ENCODE measurements around the gene CEP164. TPM values are rescaled to one million over a fixed set of nuclear protein-coding genes. Genes with fewer than 3 reads are reported as not detected.

The CEP164 gene
- total and polyA plus RNA-seq, 2 experiments from 2014 or later, result 13.9 to 23.8 TPM

DNA sequence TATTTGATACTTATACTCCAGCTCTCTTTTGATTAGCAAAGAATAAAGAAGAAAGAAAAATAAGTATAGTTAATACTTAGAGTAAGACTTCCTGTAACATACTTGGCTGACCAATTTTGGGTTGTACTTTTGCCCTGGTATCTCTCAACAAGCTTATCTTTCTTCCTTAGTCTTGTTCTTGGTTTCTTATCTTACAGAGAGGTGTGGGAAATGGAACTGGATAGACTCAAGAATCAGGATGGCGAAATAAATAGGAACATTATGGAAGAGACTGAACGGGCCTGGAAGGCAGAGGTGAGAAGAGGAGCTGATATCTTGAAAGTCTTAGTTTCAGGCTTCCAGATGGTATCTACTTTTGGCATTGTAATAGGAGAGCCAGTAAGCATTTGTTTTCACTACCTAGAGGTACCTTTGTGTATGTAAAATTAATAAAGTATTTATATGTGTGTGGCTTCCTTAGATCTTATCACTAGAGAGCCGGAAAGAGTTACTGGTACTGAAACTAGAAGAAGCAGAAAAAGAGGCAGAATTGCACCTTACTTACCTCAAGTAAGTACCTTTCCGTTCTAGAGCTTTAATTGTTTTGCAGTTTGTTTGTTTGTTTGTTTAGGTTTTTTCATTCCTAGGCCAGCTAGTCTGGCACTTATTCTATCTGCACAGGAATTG lies 47.8 kb upstream of the CEP164 start:
- H3K27me3 Mint-ChIP-seq (ENCODE audit: insufficient read depth, low read depth, poor library complexity), result no peaks in the 10 kb centered on the region
- Histone ChIP-seq H3K4me1 (ENCODE audit: insufficient read depth) (no peaks in the 10 kb centered on the region), H3K79me2 (replicated peaks; ENCODE audit: insufficient read depth) (no peaks in the 10 kb centered on the region), H3K4me2 (no peak overlapping the region), H4K20me1 (replicated peaks; ENCODE audit: insufficient read depth) (0 out of 2 replicates have a peak, but pooled peaks cover 4% of the 10 kb centered on the region), H3F3A (replicated peaks; ENCODE audit: low read depth) (no peaks in the 10 kb centered on the region), H3K4me3 (no peak overlapping the region), H3K27me3 (ENCODE audit: insufficient read depth) (no peaks in the 10 kb centered on the region), H3K9me2 (ENCODE audit: insufficient read depth) (no peaks in the 10 kb centered on the region), H2AFZ (no peak overlapping the region), H3K27ac (ENCODE audit: low read depth) (no peak overlapping the region), H3K36me3 (ENCODE audit: insufficient read depth) (peaks cover 12% of the 10 kb centered on the region; the same call in 1 of the 2 replicates)
- no peak overlapping the region for H3K4me3 Mint-ChIP-seq
- no peak overlapping the region for H3K27ac Mint-ChIP-seq
- no peaks in the 10 kb centered on the region for H3K9me3 Mint-ChIP-seq
- peaks cover 32% of the 10 kb centered on the region for H3K36me3 Mint-ChIP-seq (ENCODE audit: low read depth)
- TF ChIP-seq STAT1 (IDR thresholded peaks at IDR 0.05; ENCODE audit: unreplicated experiment) (no peak), CREB1 (CRISPR knock-in tag; IDR thresholded peaks at IDR 0.05; ENCODE audit: low read depth) (no peak), NANOG (IDR thresholded peaks at IDR 0.05; ENCODE audit: borderline replicate concordance) (no peak), JUNB (IDR thresholded peaks at IDR 0.05; ENCODE audit: unreplicated experiment) (no peak), POLR2AphosphoS5 (IDR thresholded peaks at IDR 0.05; ENCODE audit: low read depth) (no peak), EZH2phosphoT487 (IDR thresholded peaks at IDR 0.05; ENCODE audit: unreplicated experiment) (no peak), ZNF114 (CRISPR knock-in tag; IDR thresholded peaks at IDR 0.05) (no peak), ZNF462 (CRISPR knock-in tag; IDR thresholded peaks at IDR 0.05) (no peak), REST (IDR thresholded peaks at IDR 0.05; ENCODE audit: unreplicated experiment) (no peak), EZH2 (IDR thresholded peaks at IDR 0.05; ENCODE audit: low read depth, unreplicated experiment) (no peak), ZNF331 (CRISPR knock-in tag; IDR thresholded peaks at IDR 0.05; ENCODE audit: low read depth) (no peak)
- TF ChIP-seq, protein P1, sequence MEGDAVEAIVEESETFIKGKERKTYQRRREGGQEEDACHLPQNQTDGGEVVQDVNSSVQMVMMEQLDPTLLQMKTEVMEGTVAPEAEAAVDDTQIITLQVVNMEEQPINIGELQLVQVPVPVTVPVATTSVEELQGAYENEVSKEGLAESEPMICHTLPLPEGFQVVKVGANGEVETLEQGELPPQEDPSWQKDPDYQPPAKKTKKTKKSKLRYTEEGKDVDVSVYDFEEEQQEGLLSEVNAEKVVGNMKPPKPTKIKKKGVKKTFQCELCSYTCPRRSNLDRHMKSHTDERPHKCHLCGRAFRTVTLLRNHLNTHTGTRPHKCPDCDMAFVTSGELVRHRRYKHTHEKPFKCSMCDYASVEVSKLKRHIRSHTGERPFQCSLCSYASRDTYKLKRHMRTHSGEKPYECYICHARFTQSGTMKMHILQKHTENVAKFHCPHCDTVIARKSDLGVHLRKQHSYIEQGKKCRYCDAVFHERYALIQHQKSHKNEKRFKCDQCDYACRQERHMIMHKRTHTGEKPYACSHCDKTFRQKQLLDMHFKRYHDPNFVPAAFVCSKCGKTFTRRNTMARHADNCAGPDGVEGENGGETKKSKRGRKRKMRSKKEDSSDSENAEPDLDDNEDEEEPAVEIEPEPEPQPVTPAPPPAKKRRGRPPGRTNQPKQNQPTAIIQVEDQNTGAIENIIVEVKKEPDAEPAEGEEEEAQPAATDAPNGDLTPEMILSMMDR (conservative IDR thresholded peaks at IDR 0.05; ENCODE audit: low read depth in 2 of 2), result no peak
- TF ChIP-seq, protein P2, sequence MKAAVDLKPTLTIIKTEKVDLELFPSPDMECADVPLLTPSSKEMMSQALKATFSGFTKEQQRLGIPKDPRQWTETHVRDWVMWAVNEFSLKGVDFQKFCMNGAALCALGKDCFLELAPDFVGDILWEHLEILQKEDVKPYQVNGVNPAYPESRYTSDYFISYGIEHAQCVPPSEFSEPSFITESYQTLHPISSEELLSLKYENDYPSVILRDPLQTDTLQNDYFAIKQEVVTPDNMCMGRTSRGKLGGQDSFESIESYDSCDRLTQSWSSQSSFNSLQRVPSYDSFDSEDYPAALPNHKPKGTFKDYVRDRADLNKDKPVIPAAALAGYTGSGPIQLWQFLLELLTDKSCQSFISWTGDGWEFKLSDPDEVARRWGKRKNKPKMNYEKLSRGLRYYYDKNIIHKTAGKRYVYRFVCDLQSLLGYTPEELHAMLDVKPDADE (IDR thresholded peaks at IDR 0.05), result no peak
- ATAC-seq (no peak), DNase-seq (ENCODE audit: low spot score) (no peak)
- H3K4me1 Mint-ChIP-seq, result no peaks in the 10 kb centered on the region
